ENCODE data around the gene TXNRD2.

Gene TXNRD2

DNA sequence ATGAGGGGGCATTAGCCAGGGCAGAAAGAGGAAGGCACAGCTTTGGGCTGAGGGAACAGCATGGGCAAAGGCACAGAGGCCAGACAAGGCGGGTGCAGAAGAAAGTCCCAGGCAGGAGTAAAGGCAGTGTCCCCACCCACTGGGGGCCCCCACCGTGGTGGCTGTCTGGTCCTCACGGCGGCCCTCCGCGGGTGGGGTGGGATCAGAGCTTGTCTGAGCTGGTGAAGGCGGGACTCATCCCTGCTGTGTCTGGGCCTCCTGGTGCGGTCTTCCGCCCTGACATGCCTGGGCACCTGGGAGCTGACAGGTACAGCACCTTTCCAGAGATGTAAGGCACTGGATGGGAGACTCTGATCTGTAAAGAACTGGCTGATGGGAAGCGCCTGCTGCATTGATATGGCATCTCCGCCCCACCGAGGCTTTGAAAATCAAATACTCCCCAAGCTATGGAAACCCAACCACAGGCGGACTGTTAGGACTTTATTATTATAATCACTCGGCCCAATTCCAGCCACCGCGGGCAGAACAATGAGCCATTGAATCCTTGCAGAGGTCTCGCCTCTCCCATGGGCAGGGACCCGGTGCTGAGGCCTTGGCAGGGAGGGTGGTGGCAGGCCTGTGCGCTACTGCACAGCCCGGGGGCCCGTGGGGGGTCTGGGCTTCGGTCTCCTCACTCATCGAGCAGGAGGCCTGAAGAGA, 72.7 kb downstream of the TXNRD2 start:
- Mint-ChIP-seq H3K27me3 (no peaks in the 10 kb centered on the region), H3K9me3 (no peaks in the 10 kb centered on the region), H3K4me3 (no peak overlapping the region), H3K36me3 (no peaks in the 10 kb centered on the region), H3K4me1 (no peaks in the 10 kb centered on the region), H3K27ac (no peak overlapping the region)
- ATAC-seq (ENCODE audit: low read depth) = no peak
- no peak for DNase-seq (ENCODE audit: low spot score in 2 of 2)

DNA sequence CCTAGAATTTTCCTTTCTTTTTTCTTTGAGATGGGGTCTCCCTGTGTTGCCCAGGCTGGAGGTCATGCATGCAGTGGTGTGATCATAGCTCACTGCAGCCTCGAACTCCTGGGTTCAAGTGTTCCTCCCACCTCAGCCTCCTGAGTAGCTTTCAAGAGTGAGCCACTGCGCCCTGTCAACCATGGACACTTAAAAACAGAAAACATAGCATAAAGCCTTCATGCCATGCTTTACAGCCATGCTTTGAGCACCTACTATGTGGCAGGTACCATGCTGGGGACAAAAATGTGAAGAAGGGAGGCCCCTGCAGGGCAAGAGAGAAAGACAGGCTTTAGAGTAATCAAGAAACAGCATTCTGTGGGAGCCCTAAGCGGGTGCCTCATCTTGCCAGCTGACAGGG, 73.3 kb downstream of the TXNRD2 start:
- Mint-ChIP-seq H3K4me3 (no peak overlapping the region), H3K27ac (no peak overlapping the region), H3K36me3 (no peaks in the 10 kb centered on the region), H3K27me3 (no peaks in the 10 kb centered on the region), H3K9me3 (no peaks in the 10 kb centered on the region), H3K4me1 (no peaks in the 10 kb centered on the region)
- DNase-seq (ENCODE audit: low spot score in 2 of 2) = no peak
- no peak for ATAC-seq (ENCODE audit: low read depth)

DNA sequence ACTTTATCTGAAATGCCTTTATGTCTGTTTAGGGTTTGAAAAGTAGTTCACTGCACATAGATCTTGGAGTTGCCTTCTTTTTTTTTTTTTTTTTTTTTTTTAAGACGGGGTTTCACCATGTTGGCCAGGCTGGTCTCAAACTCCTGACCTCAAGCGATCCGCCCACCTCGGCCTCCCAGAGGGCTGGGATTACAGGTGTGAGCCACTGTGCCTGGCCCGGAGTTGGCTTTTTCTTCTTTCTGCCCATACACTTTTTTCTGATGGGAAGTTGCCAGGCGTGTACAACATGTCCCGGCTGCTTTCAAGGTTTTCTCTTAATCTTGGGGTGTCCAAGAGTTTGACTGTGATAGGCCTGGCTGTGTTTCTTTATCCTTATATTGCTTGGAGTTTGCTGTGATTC, 74.0 kb downstream of the TXNRD2 start:
- H3K27me3 Mint-ChIP-seq = no peaks in the 10 kb centered on the region
- H3K27ac Mint-ChIP-seq = no peak overlapping the region
- no peaks in the 10 kb centered on the region for H3K4me1 Mint-ChIP-seq
- ATAC-seq (ENCODE audit: low read depth) (no peak), DNase-seq (ENCODE audit: low spot score in 2 of 2) (no peak)
- H3K9me3 Mint-ChIP-seq = no peaks in the 10 kb centered on the region
- H3K4me3 Mint-ChIP-seq = no peak overlapping the region
- H3K36me3 Mint-ChIP-seq = no peaks in the 10 kb centered on the region

DNA sequence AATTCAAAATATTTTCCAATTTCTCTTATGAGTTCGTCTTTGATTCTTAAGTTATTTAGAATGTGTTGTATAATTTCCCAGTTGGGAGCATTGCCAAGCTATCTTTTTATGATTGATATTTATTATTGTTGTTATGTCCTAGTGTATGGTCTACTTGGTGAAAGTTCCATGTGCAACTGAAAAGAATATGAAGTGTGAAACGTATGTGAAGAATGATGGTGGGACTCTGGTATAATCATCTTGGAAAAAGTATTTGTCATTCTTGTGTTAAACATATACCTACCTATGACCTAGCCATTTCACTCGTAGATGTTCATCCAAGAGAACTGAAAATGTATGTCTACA, 75.0 kb downstream of the TXNRD2 start:
- H3K4me1 Mint-ChIP-seq = no peaks in the 10 kb centered on the region
- no peak overlapping the region for H3K27ac Mint-ChIP-seq
- H3K27me3 Mint-ChIP-seq = no peaks in the 10 kb centered on the region
- ATAC-seq (ENCODE audit: low read depth) (no peak), DNase-seq (ENCODE audit: low spot score in 2 of 2) (no peak)
- H3K36me3 Mint-ChIP-seq = no peaks in the 10 kb centered on the region
- H3K9me3 Mint-ChIP-seq = no peaks in the 10 kb centered on the region
- no peak overlapping the region for H3K4me3 Mint-ChIP-seq

DNA sequence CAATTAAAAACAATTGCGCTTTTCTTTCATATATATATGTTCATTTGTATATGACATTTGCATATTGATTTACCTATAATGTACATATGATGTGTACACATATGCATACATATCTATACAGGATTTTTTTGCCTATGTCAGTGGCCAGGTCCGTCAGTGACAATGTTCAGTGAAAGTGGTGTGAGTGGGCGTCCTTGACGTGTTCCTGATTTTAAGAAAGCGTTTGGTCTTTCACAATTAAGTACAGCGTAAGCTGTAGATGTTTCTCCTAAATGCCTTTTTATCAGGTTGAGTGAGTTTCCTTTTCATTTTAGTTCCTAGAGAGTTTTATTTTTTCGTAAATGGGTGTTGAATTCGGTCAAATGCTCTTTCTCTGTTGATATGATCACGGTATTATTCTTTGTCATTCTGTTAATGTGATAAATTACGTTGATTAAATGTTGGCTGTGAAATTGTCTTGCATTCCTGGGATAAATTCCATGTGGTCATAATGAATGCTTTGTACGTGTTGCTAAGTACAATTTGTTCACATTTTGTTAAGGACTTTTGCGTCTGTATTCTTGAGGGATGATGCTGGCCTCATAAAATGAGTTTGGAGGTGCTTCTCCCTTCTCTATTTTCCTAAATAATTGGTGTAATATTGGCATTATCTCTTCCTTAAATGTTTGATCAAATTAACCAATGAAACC, 76.3 kb downstream of the TXNRD2 start:
- H3K36me3 Mint-ChIP-seq = no peaks in the 10 kb centered on the region
- H3K4me1 Mint-ChIP-seq = no peaks in the 10 kb centered on the region
- no peak overlapping the region for H3K4me3 Mint-ChIP-seq
- no peaks in the 10 kb centered on the region for H3K27me3 Mint-ChIP-seq
- DNase-seq (ENCODE audit: low spot score in 2 of 2) (no peak), ATAC-seq (ENCODE audit: low read depth) (no peak)
- no peak overlapping the region for H3K27ac Mint-ChIP-seq
- no peaks in the 10 kb centered on the region for H3K9me3 Mint-ChIP-seq

DNA sequence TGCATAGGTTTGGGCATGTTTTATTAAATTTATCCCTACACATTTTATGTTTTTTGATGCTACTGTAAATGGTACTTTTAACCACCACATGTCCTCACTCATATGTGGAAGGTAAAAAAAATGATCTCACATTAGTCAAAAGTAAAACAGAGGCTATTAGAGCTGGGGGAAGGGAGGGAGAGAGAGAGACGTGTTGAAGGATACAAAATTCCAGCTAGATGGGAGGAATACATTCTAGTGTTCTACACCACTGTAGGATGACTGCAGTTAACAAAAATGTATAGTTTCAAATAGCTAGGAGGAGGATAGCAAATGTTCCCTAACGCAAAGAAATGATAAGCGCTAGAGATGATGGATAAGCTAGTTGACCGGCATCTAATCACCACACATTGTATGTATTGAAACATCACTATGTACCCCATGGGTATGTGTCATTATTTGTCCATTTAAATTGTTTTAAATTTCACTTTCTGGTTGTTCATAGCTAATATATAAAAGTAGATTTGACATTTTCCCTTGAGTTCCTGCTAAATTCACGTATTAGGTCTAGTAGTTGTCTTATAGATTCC, 77.0 kb downstream of the TXNRD2 start:
- Mint-ChIP-seq H3K27ac (no peak overlapping the region), H3K4me3 (no peak overlapping the region), H3K4me1 (no peaks in the 10 kb centered on the region), H3K27me3 (no peaks in the 10 kb centered on the region), H3K36me3 (no peaks in the 10 kb centered on the region), H3K9me3 (no peaks in the 10 kb centered on the region)
- ATAC-seq (ENCODE audit: low read depth) (no peak), DNase-seq (ENCODE audit: low spot score in 2 of 2) (no peak)

DNA sequence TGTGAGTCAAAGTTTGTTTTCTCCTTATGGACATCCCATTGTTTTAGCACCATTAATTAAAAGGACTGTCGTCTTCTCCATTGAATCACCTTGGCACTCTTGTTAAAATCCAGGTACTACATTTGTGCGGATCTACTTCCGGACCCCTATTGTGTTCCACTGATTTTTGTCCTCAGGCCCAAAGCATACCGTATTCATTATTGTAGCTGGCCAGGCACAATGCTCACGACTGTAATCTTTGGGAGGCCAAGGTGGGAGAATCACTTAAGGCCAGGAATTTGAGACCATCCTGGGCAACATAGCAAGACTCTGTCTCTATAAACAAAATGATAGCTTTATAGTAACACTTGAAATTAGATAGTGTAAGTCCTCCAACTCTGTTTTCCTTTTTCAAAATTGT, 78.0 kb downstream of the TXNRD2 start:
- ATAC-seq (ENCODE audit: low read depth) (no peak), DNase-seq (ENCODE audit: low spot score in 2 of 2) (no peak)
- Mint-ChIP-seq H3K27ac (no peak overlapping the region), H3K36me3 (no peaks in the 10 kb centered on the region), H3K27me3 (no peaks in the 10 kb centered on the region), H3K9me3 (no peaks in the 10 kb centered on the region), H3K4me1 (no peaks in the 10 kb centered on the region), H3K4me3 (no peak overlapping the region)

DNA sequence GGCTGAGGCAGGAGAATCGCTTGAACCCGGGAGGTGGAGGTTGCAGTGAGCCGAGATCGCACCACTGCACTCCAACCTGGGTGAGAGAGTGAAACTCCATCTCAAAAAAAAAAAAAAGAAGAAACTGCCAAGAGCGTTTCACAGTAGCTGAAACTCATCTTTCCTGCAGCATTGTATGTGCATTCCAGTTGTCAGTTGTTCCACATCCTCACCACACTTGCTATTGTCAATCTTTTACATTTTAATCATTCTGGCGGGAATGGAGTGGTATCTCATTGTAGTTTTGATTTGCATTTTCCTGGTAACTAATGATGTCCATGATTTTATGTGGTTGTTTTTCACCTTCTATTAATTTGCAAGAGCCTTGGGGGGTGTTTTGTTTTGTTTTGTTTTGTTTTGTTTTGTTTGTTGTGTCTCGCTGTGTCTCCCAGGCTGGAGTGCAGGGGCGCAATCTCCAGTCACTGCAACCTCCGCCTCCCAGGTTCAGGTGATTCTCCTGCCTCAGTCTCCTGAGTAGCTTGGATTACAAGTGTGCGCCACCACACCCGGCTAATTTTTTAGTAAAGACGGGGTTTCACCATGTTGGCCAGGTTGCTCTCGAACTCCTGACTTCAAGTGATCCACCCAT, 78.9 kb downstream of the TXNRD2 start:
- DNase-seq (ENCODE audit: low spot score in 2 of 2) (no peak), ATAC-seq (ENCODE audit: low read depth) (no peak)
- no peak overlapping the region for H3K4me3 Mint-ChIP-seq
- H3K36me3 Mint-ChIP-seq = no peaks in the 10 kb centered on the region
- no peaks in the 10 kb centered on the region for H3K9me3 Mint-ChIP-seq
- H3K4me1 Mint-ChIP-seq = no peaks in the 10 kb centered on the region
- H3K27ac Mint-ChIP-seq = no peak overlapping the region
- H3K27me3 Mint-ChIP-seq = no peaks in the 10 kb centered on the region

DNA sequence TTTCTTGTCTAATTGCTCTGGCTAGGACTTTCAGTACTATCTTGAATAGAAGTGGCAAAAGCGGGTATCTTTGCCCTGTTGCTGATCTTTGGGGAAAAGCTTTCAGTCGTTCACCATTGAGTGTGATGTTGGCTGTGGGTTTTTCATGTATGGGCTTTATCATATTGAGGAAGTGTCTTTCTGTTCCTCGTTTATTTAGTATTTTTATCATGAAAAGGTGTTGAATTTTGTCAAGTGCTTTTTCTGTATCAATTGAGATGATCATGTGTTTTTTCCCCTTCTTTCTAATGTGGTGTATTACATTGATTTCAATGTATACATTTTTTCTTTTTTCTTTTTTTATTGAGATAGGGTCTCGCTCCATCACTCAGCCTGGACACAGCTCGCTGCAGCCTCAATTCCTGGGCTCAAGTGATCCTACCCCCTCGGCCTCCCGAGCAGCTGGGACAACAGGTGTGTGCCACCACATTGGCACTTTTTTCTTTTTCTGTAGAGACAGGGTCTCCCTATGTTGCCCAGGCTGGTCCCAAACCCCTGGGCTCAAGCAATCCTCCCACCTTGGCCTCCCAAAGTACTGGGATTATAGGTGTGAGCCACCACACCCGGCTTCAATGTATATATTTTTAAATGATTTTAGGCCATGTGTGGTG, 81.6 kb downstream of the TXNRD2 start:
- Mint-ChIP-seq H3K36me3 (no peaks in the 10 kb centered on the region), H3K27ac (no peak overlapping the region), H3K27me3 (no peaks in the 10 kb centered on the region), H3K4me1 (peaks cover 4% of the 10 kb centered on the region), H3K9me3 (no peaks in the 10 kb centered on the region), H3K4me3 (no peak overlapping the region)
- no peak for DNase-seq (ENCODE audit: low spot score in 2 of 2)
- no peak for ATAC-seq (ENCODE audit: low read depth)

DNA sequence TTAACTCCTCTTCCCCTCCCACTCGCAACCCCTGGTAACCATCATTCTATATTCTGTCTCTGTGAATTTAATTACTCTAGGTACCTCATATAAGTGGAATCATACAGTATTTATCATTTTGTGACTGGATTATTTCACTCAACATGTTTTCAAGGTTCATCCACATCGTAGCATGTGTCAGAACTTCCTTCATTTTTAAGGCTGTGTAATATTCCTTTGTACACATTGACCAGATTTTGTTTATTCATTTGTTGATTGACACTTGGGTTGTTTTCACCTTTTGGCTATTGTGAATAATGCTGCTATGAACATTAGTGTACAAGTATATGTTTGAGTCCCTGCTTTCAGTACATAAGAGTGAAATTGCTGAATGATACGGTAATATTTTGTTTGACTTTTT, 84.2 kb downstream of the TXNRD2 start:
- Mint-ChIP-seq H3K9me3 (no peaks in the 10 kb centered on the region), H3K27me3 (no peaks in the 10 kb centered on the region), H3K4me3 (no peak overlapping the region), H3K27ac (peak overlapping the region; percentile 62), H3K4me1 (peaks cover 20% of the 10 kb centered on the region), H3K36me3 (no peaks in the 10 kb centered on the region)
- no peak for DNase-seq (ENCODE audit: low spot score in 2 of 2)
- ATAC-seq (ENCODE audit: low read depth) = no peak

DNA sequence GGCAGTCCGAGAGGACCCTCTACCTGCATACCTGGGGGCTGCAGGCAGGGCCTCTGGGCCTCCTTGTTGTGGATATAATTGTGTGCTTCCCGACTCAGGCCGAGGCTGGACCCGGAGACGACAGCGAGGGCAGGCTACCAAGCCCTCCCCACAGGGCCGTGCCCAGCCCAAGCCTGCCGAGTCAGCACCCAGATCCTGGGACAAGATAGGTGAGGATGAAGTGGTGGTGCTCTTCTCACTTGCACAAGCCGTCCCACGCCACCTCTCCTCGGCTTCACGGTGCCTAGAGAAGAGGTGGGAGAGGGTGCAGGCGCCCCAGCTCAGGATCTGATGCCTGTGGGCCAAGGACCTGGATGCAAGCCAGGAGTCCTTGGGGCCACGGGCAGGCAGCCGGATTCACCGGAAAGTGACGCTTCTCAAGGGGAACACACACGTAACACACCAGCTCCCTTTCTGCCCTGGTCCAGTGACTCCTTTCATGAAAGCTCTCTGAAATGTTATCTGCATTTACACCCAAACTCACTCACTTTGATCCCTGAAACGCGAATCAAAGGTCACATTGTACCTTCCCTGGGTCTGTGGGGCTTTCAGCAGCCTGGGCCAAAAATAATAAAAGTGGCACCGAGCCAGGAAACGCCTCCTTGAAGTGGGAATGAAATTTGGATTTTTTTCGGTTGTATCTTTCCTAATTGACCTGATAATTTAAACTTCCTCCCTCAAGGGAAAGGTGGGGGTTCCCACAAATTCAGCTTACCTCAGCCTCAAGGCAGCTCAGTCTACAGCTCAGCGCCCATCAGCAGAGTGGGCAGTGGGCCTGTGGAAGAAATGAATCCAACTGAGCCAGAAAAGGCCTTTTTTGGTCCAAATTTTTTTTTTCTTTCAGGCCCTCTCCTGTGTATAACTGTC, 85.9 kb downstream of the TXNRD2 start:
- ATAC-seq (ENCODE audit: low read depth) = peak; percentile 9
- peak in 1 of 2 donors; percentile 42 for DNase-seq (ENCODE audit: low spot score in 2 of 2)
- Mint-ChIP-seq H3K9me3 (no peaks in the 10 kb centered on the region), H3K27ac (peak overlapping the region; percentile 89), H3K27me3 (no peaks in the 10 kb centered on the region), H3K4me1 (peaks cover 25% of the 10 kb centered on the region), H3K36me3 (peaks cover 2% of the 10 kb centered on the region), H3K4me3 (peak overlapping the region; percentile 93)

DNA sequence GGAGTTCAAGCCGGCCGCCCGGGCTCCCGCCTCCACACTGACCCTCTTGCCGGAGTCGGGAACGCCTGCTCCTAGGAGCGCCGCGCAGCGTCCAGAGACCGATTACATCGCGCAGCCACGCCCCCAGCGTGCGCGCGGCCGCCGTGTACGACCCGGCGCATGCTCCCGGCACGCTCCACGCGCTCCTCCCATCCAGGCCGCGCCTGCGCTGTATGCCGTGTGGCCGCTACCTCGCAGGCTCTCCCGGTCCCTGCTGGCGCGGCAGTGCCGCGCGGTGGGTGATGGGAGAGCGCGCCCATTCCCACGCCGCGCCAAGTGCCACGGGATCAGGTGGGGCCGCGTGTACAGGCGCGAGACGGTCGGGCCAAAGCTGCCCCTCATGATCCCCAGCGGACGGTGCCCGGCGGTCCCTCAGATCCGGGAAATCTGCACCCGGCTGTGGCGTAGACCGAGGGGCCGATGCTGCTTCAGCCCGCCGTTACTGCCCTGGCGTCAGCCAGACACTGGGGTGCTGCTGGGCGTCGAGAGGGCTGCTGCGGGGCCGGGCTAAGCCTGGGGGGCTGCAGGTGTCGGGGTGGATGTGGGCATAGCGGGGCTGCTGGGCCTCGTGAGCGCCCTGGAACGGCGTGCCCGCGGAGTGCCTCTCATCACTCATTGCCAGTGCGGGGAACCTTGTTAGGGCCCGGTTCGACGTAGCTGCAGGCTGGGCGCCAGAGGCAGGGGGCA, 86.7 kb downstream of the TXNRD2 start, which contains the start of the genes GNB1L and RTL10:
TSS of gene GNB1L (minus strand) at position 97 of the 726 bp plus-strand sequence. CDS start 33,519 bp downstream, outside the sequence.
TSS of gene RTL10 (minus strand) at position 97 of the 726 bp plus-strand sequence. CDS start 2,613 bp downstream, outside the sequence.
- DNase-seq (ENCODE audit: low spot score in 2 of 2) (peak; percentile 89 to 92), ATAC-seq (ENCODE audit: low read depth) (peak; percentile 92)
- no peaks in the 10 kb centered on the region for H3K9me3 Mint-ChIP-seq
- peak within 1 kb of the TSS; percentile 93 for H3K4me3 Mint-ChIP-seq
- H3K4me1 Mint-ChIP-seq = peaks cover 27% of the 10 kb centered on the region
- peak within 1 kb of the TSS; percentile 89 for H3K27ac Mint-ChIP-seq
- H3K27me3 Mint-ChIP-seq = no peaks in the 10 kb centered on the region
- H3K36me3 Mint-ChIP-seq = peaks cover 7% of the 10 kb centered on the region
